Colon (tissue), 2 donors: Measurements from ENCODE around the gene MAB21L1.

Experiments
- FAIRE-seq: peaks from 2 replicates; lab custom pipeline; 2012; peaks lifted over from hg19 to GRCh38; lab: Jason Lieb, UNC
- donor health status: control.
- donor health status: control.

MAB21L1 gene

GRCh38 chr13:35475960-35476943, at the start of gene MAB21L1:
MAB21L1 (minus strand) TSS chr13:35476689; CDS start chr13:35476138, 551 bp downstream.
- FAIRE-seq, result no peak

GRCh38 chr13:35524171-35524570, 47.7 kb upstream of the MAB21L1 start:
- FAIRE-seq, result no peak

- FAIRE-seq, result no peak
Measured at GRCh38 chr13:35518337-35518946, 42.0 kb upstream of the MAB21L1 start.

- FAIRE-seq, result no peak
Measured at GRCh38 chr13:35514801-35515502, 38.5 kb upstream of the MAB21L1 start.

GRCh38 chr13:35514061-35514477, 37.6 kb upstream of the MAB21L1 start:
- no peak for FAIRE-seq

GRCh38 chr13:35512271-35512920, 35.9 kb upstream of the MAB21L1 start:
- FAIRE-seq, result no peak

GRCh38 chr13:35502456-35502855, 26.0 kb upstream of the MAB21L1 start:
- FAIRE-seq, result no peak

GRCh38 chr13:35501661-35502235, 25.3 kb upstream of the MAB21L1 start:
- FAIRE-seq, result no peak

- no peak for FAIRE-seq
Measured at GRCh38 chr13:35500144-35500543, 23.7 kb upstream of the MAB21L1 start.

- no peak for FAIRE-seq
Measured at GRCh38 chr13:35499676-35500075, 23.2 kb upstream of the MAB21L1 start.

- FAIRE-seq, result no peak
Measured at GRCh38 chr13:35499196-35499662, 22.7 kb upstream of the MAB21L1 start.

- no peak for FAIRE-seq
Measured at GRCh38 chr13:35498231-35498630, 21.7 kb upstream of the MAB21L1 start.

GRCh38 chr13:35496761-35497386, 20.4 kb upstream of the MAB21L1 start:
- no peak for FAIRE-seq

- no peak for FAIRE-seq
Measured at GRCh38 chr13:35496006-35496405, 19.5 kb upstream of the MAB21L1 start.

- FAIRE-seq, result no peak
Measured at GRCh38 chr13:35489050-35489449, 12.6 kb upstream of the MAB21L1 start.

GRCh38 chr13:35485424-35485823, 8.9 kb upstream of the MAB21L1 start:
- FAIRE-seq, result no peak

GRCh38 chr13:35484384-35484783, 7.9 kb upstream of the MAB21L1 start:
- no peak for FAIRE-seq

- FAIRE-seq, result no peak
Measured at GRCh38 chr13:35483761-35484160, 7.3 kb upstream of the MAB21L1 start.

GRCh38 chr13:35482527-35482926, 6.0 kb upstream of the MAB21L1 start:
- no peak for FAIRE-seq

- FAIRE-seq, result no peak
Measured at GRCh38 chr13:35481777-35482176, 5.3 kb upstream of the MAB21L1 start.

- FAIRE-seq, result no peak
Measured at GRCh38 chr13:35480346-35480745, 3.9 kb upstream of the MAB21L1 start.
